Astrocyte of the cerebellum (primary cell): ENCODE results near the gene OLFM1.

Experiments
- DNase-seq: peaks from one replicate; pipeline ENCODE4 v3.0.0-alpha.2; 2011; ENCODE audit warnings: low read depth
- H3K4me3 ChIP-seq: 2 replicates; pipeline ENCODE4 v1.5.1; 2011; ENCODE audit warnings: mild to moderate bottlenecking, low read depth, low read length, moderate library complexity
- CTCF ChIP-seq: IDR thresholded peaks from 2 replicates; pipeline ENCODE4 v1.5.1; 2012; ENCODE audit warnings: low read length, low read depth, moderate library complexity, mild to moderate bottlenecking; ENCODE audit errors: missing control alignments
- in situ Hi-C: cut with HindIII; loops from 2 replicates; pipeline ENCODE4 v1.10.0; 2017; ENCODE audit warnings: low sequenced_read_pairs

The OLFM1 gene

DNA sequence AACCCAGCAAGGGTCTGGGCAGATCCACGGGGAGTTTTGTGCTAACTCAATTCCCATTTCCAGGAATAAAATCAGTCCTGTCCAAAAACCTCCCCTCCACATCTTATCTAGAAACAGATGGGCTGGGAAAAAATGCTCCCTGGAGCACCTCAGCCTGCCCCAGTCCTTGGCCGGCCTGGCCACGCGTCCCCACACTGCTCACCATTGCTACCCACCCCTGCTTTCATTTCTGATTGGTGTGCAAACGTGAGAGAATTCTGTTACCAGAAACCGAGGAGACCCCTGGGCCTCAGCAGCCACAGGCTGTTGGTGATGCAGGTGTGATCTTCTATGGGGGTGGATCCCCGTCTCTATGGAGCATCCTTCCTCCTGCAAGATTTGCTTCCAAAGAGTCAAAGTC, 38.0 kb upstream of the OLFM1 start:
- in situ Hi-C loops, result no loop called here
- TF ChIP-seq CTCF, result no peak
- H3K4me3 ChIP-seq, result no peak overlapping the region
- no peak for DNase-seq

DNA sequence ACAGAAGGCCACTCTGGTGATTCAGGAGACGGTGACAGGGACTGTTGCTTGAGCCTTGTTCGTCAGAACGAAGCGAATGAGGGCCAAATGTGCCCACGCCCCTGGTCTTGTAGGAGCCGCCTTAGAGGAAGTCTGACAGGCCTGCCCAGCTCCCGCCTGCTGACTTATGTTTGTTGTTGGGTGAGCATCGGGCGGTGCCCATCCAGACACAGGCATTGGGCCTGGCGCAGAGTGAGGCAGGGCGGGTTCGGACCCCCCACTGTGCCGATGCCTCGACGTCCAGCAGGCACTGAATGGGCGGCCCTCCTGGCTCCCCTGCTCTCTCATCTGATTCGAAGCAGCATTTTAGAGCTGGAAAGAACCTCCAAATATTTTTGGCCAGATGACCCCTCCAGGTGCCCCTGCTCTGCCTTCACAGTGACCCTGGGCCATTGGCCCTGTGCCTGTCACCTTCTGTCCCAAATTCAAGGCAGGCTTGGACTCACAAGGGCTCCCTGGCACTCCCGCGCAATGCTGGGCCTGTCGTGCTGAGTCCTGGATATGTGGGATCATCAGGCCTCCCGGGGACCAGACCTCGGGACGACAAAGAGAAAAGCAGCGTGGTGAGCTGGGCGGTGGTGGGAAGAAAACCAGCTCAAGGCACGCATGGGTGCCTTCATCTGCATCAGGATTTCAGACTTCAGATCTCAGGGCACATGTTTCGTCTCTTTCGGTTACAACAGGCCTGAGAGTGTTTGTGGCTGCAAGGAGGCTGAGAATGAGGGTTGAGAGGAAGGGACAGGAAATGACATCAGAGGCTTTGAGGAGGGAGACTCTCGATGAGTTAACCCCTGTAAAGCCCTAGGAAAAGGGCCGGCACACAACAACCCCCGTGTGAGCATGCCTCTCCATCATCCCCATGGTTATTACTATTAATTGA, 37.1 kb upstream of the OLFM1 start:
- DNase-seq, result no peak
- in situ Hi-C loops, result no loop called here
- H3K4me3 ChIP-seq, result no peak overlapping the region
- TF ChIP-seq CTCF, result no peak

DNA sequence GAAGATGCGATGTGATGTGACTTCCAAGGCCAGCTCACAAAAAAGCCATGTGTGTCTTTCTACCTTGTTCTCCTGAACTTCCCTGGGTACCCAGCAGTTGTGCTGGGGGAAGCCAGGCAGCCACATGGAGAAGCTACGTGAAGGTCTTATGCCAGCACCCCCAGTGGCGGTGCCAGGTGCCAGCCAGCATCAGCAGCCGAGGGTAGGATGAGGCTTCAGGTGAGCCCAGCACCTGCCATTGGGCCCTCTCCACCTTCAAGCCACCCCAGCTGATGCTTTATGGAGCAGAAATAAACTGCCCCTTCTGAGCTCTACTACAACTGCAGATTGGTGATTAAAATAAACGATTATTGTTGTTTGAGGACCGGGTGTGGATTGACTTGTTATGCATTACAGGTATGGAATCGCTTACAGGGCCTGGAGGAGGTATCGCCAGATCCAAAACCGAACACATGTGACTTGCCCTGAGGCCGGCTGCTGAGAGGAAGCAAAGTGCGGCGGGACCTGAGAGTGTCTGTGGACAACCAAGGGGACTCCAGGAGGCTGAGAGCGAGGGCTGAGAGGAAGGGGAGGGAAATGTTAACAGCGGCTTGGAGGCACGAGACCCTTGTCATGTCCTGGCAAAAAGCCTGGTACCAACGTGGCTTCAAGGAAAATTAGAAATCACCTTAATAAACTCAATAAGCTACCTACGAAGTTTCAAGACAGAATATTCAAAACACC, 36.0 kb upstream of the OLFM1 start:
- DNase-seq, result no peak
- no peak for TF ChIP-seq CTCF
- in situ Hi-C loops, result no loop called here
- no peak overlapping the region for H3K4me3 ChIP-seq

- in situ Hi-C loops, result no loop called here
- DNase-seq, result no peak
Measured at GRCh38 chr9:135053133-135053532, 34.3 kb upstream of the OLFM1 start.

GRCh38 chr9:135055181-135055580, 32.3 kb upstream of the OLFM1 start:
- H3K4me3 ChIP-seq, result no peak overlapping the region

More at GRCh38 chr9:135053133-135053532, 34.3 kb upstream of the OLFM1 start:
- H3K4me3 ChIP-seq, result no peak overlapping the region
- TF ChIP-seq CTCF, result no peak

More at GRCh38 chr9:135055181-135055580, 32.3 kb upstream of the OLFM1 start:
- in situ Hi-C loops, result no loop called here
- no peak for TF ChIP-seq CTCF
- no peak for DNase-seq
